Measurements from ENCODE around the gene CUL9. TPM values are rescaled to one million over a fixed set of nuclear protein-coding genes. Genes with fewer than 3 reads are reported as not detected.

Gene CUL9
- total RNA-seq, 1 donor from 2014 or later: 38.9 TPM

GRCh38 chr6:43269273-43270007, 87.4 kb downstream of the CUL9 start:
- H3K27ac Mint-ChIP-seq: no peak overlapping the region
- peaks cover 57% of the 10 kb centered on the region for H3K27me3 Mint-ChIP-seq (ENCODE audit: insufficient read depth)
- H3K36me3 Mint-ChIP-seq (ENCODE audit: low read depth): no peaks in the 10 kb centered on the region
- peak overlapping the region; percentile 65 for H3K4me3 Mint-ChIP-seq
- peaks cover 9% of the 10 kb centered on the region for H3K4me1 Mint-ChIP-seq (ENCODE audit: low read depth)
- no peaks in the 10 kb centered on the region for H3K9me3 Mint-ChIP-seq
- DNase-seq (ENCODE audit: low spot score): peak; percentile 24
- intact Hi-C loops (cut with micrococcal nuclease): no loop called here

- H3K36me3 Mint-ChIP-seq (ENCODE audit: low read depth): no peaks in the 10 kb centered on the region
- no peak overlapping the region for H3K4me3 Mint-ChIP-seq
- H3K27ac Mint-ChIP-seq: no peak overlapping the region
- H3K4me1 Mint-ChIP-seq (ENCODE audit: low read depth): peaks cover 15% of the 10 kb centered on the region
- no peak for DNase-seq (ENCODE audit: low spot score)
- no peaks in the 10 kb centered on the region for H3K9me3 Mint-ChIP-seq
- peaks cover 67% of the 10 kb centered on the region for H3K27me3 Mint-ChIP-seq (ENCODE audit: insufficient read depth)
- intact Hi-C loops (cut with micrococcal nuclease): no loop called here
Measured at GRCh38 chr6:43271103-43271815, 89.3 kb downstream of the CUL9 start.

- Mint-ChIP-seq H3K27ac (no peak overlapping the region), H3K4me1 (ENCODE audit: low read depth) (peaks cover 20% of the 10 kb centered on the region), H3K9me3 (no peaks in the 10 kb centered on the region), H3K27me3 (ENCODE audit: insufficient read depth) (peaks cover 72% of the 10 kb centered on the region), H3K36me3 (ENCODE audit: low read depth) (no peaks in the 10 kb centered on the region), H3K4me3 (no peak overlapping the region)
- no peak for DNase-seq (ENCODE audit: low spot score)
- intact Hi-C loops (cut with micrococcal nuclease): no loop called here
Measured at GRCh38 chr6:43271944-43272343, 89.9 kb downstream of the CUL9 start.

GRCh38 chr6:43273707-43274106, 91.7 kb downstream of the CUL9 start:
- Mint-ChIP-seq H3K9me3 (no peaks in the 10 kb centered on the region), H3K36me3 (ENCODE audit: low read depth) (no peaks in the 10 kb centered on the region), H3K4me3 (no peak overlapping the region), H3K27me3 (ENCODE audit: insufficient read depth) (peaks cover 67% of the 10 kb centered on the region), H3K4me1 (ENCODE audit: low read depth) (peaks cover 22% of the 10 kb centered on the region), H3K27ac (no peak overlapping the region)
- intact Hi-C loops (cut with micrococcal nuclease): no loop called here
- no peak for DNase-seq (ENCODE audit: low spot score)

Other genes starting within 250 kb of the CUL9 start
- 0.54 and 0.60 TPM in 2 replicates for gene GNMT, start 221.4 kb upstream of the CUL9 start, total RNA-seq
- 20.9 TPM in 2 replicates for gene PEX6, start 203.0 kb upstream of the CUL9 start, total RNA-seq
- gene PPP2R5D, start 197.6 kb upstream of the CUL9 start, total RNA-seq: 52.1 and 53.4 TPM in 2 replicates
- gene MEA1, start 168.2 kb upstream of the CUL9 start, total RNA-seq: 89.3 and 92.7 TPM in 2 replicates
- 76.6 and 77.0 TPM in 2 replicates for gene KLHDC3, start 167.9 kb upstream of the CUL9 start, total RNA-seq
- 86.1 and 89.9 TPM in 2 replicates for gene RRP36, start 160.6 kb upstream of the CUL9 start, total RNA-seq
- gene CUL7, start 128.3 kb upstream of the CUL9 start, total RNA-seq: 20.1 and 23.2 TPM in 2 replicates
- 89.6 and 97.4 TPM in 2 replicates for gene MRPL2, start 122.8 kb upstream of the CUL9 start, total RNA-seq
- gene KLC4, start 122.6 kb upstream of the CUL9 start, total RNA-seq: 12.7 and 13.7 TPM in 2 replicates
- 3.3 and 3.7 TPM in 2 replicates for gene PTK7, start 105.9 kb upstream of the CUL9 start, total RNA-seq
- 61.4 and 61.9 TPM in 2 replicates for gene SRF, start 10.9 kb upstream of the CUL9 start, total RNA-seq
- gene DNPH1, start 47.3 kb downstream of the CUL9 start, total RNA-seq: 65.8 and 71.6 TPM in 2 replicates
- 1.7 and 2.0 TPM in 2 replicates for gene TTBK1, start 61.3 kb downstream of the CUL9 start, total RNA-seq
- gene SLC22A7, start 116.1 kb downstream of the CUL9 start, total RNA-seq: not detected in 2 replicates
- gene CRIP3, start 126.6 kb downstream of the CUL9 start, total RNA-seq: not detected in 2 replicates
- 9.1 and 9.7 TPM in 2 replicates for gene ZNF318, start 187.5 kb downstream of the CUL9 start, total RNA-seq
- gene ABCC10, start 245.3 kb downstream of the CUL9 start, total RNA-seq: 40.5 and 43.6 TPM in 2 replicates

Measured in activated T-helper 1 cell treated with anti-CD3 and anti-CD28 coated beads, Interleukin-12 subunit alpha, Interleukin-12 subunit beta, Interleukin-2, Interleukin-4 antibody, amounts not matched to agents 30 ng/mL and 10 ng/mL and 1 ng/mL, durations not matched to agents 14 hours and 24 hours and 36 hours (primary cell).